GM11168 (cell line): ENCODE data around the gene COPZ2.
"Not testable (repeated sequence)": the region's sequence is repeated elsewhere in the genome, so short reads cannot be mapped to it uniquely, and the experiment has no call there.

Experiments used
- in situ Hi-C: fragments of 300-500 bp; cut with MboI; formaldehyde crosslinking; loops from one replicate; pipeline ENCODE4 v1.12.0; 2022; ENCODE audit warnings: low sequenced_read_pairs; ENCODE audit not compliant: unreplicated experiment

COPZ2 gene

DNA sequence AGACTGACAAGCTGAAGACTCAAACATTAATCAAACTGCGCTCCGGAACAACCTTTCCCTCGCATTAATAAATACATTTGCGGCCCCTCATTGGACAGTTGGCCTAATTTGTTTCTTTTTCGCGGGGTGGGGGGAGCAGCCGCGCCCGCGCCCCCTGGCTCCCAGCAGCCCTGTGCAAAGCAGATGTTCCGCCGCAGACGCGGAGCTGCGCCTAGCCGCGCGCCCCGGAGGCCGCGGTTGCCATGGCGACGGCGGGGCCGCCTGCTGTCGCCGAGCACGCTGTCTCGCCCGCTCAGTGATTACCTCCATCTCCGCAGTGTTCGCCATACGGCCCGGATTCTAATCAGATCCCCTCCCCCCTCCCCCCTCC is 25.5 kb downstream of the COPZ2 start:
- in situ Hi-C loops, result loop anchor here (5.0 kb wide), 1 partner anchor 35 kb away; no protein-coding TSS in a partner anchor

DNA sequence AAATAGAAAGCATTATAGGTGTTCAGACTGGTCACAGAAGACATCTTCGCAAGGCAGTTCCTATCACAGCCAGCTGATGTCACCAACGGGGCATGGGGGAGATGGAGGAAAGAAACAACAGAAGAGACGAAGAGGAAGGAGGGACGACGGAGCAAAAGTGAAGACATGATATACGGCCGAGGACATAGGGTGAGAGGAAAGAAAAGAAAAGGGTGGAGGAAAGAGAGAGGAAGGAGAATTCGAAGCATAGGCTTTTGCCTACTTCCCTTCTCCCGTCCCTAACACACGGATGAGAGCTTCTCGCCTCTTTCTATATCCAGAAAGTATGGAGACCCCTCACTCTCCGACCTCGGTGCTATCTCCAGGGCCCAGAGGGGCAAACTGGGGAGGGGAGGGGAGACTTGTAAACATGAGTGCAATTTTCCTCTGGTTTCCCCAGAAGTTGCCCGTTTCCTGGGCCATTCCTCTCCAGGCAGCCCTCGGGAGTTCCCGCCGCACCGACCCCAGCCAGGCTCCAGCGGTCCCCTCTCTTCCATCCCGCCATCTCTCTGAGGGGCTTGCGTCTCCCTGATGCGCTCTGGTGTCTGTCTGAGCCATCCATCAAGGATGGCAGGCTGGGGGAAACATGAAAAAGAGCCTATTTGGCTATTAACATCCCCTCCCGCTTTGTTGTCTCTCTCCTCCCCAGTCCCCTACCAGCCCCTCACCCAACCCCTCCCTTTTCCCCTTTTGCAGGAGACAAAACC is 26.0 kb downstream of the COPZ2 start:
- in situ Hi-C loops, result loop anchor here (5.0 kb wide), 1 partner anchor 34 kb away; no protein-coding TSS in a partner anchor

DNA sequence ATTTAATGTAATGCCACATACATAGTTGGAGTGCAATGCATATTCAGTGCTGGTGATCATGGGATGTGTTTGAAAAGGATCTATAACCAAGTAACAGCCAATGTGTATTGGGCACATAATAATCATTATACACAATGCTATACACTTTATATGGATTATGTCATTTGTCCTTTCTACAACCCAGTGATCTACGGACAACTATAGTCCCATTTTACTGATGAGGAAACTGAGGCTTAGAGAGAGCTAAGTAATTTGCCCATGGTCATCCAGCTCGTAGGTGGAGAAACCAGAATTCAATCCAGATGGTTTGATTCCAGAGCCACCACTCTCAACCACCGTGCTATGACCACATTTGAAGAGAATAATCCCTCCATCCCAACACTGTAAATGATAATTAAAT is 27.4 kb downstream of the COPZ2 start:
- in situ Hi-C loops, result loop anchor here (5.0 kb wide), 1 partner anchor 33 kb away; no protein-coding TSS in a partner anchor

DNA sequence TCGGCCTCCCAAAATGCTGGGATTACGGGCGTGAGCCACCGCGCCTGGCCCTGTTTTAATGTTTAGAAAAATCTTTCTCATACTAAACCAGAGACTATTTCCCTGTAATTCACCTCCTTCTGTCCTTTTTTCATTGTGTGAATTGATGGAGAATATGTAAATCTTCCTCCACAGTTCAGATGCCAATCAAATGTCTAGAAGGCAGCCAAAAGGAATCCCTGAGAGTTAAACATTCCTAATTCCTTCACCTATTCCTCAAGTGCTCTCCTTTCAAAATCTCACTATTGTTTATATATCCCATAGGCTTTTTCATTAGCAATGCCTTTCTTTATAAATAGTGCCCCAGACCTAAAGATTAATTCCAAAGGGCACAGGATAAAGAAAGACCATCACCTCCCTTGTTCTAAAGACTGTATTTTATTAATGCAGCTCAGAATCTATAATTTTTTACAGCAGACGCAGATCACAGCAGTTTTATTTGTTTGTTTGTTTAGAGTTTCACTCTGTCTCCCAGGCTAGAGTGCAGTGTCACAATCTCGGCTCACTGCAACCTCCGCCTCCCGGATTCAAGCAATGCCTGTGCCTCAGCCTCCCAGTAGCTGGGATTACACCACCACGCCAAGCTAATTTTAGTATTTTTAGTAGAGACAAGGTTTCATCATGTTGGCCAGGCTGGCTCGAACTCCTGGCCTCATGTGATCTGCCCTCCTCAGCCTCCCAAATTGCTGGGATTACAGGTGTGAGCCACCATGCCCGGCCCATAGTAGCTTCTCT is 30.5 kb downstream of the COPZ2 start:
- in situ Hi-C loops, result no loop called here

DNA sequence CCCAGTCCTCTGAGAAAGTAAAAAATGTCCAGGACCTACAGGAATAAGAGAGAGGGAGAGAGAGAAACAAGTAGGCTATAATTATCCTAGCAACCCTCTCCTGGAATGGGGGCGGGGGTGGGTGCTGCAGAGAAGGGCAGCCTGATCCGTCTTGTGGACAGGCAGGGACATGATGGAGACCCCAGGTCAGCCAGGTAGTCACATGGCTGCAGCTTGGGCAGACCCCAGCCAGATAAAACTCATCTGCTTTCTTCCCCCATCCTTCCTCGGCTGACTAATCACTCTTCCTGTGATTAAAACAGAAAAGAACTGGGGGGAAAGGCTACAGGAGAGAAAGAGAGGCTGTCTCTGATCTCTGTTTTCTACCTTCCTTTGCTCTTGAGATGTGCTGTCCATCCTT is 32.6 kb downstream of the COPZ2 start:
- in situ Hi-C loops, result no loop called here

DNA sequence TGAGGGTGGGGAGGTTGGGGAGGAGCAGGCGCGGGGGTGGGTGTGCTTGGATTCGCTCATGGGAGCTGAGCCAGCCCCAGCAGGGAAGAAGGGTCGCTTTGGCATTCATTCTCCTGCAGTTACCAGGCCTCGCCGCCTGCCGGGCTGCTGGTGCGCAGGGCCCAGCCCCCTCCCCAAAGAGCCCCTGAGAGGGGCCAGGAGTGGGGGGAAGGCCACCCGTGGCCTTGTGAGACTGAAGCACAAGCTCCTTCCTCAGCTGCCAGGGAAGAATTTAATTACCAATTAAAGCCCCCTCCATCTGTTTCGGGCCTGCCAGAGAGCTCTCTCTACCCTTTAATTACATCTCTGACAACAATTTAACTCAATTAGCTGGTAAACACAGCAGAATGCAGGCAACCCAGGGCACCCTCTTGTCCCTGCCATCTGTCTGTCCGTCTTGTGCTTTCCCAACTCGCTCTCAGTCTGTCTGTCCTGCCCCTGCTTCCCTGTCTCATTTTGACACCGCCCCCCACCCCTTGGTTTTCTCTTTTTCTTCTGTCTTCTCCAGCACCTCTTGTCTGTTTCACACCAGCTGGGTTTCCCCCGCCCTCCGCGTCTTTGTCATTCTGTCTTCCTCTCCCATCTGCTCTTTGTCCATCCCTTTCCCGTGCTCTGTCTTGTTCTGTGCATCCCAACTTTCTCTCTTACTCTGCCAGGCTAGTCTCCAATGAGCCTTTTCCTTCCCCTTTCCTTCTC is 34.0 kb downstream of the COPZ2 start:
- in situ Hi-C loops, result no loop called here

DNA sequence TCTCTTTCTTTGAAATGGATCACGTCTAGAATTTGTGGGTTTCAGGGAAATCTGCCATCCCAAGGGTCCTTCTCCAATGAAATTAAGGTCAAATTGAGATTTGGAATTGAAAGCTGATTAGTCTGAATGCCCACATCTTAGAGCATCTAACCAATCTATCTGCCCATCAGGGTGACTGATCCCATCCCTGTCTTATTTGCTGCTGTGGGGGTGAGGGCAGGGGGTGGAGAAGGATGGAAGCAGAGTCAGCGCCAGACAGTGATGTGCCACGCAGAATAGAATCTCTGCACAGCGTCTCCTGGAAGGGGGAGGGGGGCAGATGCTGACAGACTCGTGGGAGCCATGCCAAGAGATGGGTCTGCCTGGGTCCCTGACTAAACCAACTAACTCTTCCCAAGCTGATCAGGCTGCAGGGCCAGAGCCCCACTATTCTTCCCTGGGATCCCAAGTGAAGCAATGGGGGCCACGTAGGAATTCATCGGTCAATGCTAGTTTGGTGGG is 34.6 kb downstream of the COPZ2 start:
- in situ Hi-C loops, result no loop called here

DNA sequence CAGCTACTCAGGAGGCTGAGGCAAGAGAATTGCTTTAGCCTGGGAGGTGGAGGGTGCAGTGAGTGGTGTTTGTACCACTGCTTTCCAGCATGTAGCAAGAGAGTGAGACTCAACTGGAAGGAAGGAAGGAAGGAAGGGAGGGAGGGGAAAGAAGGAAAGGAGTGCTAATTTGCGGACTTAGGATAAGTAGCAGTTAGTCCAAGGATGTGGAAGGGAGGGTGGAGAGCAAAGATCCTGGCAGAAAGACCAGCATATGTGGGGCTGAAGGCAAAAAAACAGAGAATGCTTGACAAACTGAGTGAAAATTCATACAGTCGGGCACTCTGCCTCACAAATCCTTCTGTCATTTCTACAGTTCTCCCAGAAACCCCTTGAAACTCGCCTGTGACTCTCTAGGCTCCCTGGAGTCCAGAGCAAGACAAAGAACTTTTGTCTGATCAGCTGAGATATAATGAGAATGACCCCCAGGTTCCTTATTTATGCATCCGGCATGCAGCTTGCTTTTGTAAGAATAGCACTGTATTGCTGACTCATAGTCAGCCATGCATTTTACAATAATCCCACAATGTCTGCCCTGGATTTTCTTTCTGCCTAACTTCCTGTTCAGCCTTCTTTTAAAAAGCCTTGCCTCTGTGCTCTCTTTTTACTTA is 35.2 kb downstream of the COPZ2 start:
- in situ Hi-C loops, result no loop called here

DNA sequence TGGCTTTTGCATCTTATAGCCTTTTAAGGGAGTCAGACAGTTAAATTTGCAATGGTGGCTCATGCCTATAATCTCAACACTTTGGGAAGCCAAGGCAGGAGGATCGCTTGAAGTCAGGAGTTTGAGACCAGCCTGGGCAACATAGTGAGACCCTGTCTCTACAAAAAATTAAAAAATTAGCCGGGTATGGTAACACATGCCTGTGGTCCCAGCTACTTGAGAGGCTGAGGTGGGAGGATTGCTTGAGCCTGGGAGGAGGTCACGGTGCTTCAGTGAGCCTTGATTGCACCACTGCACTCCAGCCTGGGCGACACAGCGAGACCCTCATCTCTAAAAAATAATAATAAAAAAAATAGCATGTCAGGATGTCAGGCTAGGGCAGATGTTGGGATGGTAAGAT is 35.9 kb downstream of the COPZ2 start:
- in situ Hi-C loops, result not testable (repeated sequence)

DNA sequence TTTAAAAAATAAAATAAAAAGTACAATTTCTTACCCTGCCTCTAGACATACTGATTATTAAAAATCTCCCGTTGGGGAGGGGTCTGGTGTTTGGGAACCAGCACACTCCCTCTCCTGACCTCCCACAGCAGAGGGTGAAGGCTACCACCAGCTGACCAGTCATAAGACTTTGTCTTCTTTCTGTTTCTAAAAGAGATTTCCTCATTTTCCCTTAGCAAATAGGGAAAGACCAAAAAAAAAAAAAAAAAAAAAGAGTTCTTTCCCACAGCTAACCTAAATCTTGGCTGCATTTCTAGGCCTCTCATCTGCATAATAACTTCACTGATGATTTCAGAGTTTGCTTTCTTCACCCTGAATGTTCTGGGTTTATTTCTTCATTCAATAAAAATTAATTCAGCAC is 36.4 kb downstream of the COPZ2 start:
- in situ Hi-C loops, result no loop called here

DNA sequence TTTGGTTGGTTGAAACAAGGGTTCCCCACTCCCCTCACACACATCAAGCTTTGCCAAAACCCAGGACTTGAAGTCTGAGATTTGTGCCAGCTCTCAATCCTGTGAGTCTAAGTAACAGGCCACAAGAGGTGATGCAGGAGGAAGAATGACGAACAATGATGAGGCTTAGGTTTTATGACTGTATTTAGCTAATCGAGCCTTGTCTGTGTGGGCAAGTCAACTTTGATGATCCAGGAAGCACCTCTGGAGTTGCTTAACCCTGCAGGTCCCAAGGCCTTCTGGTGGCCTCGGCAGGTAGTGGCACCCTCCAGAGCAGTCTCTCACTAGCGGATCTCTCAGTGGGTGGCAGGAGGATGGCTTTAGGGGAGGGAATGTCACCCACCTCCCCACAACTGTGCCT is 38.0 kb downstream of the COPZ2 start:
- in situ Hi-C loops, result no loop called here

DNA sequence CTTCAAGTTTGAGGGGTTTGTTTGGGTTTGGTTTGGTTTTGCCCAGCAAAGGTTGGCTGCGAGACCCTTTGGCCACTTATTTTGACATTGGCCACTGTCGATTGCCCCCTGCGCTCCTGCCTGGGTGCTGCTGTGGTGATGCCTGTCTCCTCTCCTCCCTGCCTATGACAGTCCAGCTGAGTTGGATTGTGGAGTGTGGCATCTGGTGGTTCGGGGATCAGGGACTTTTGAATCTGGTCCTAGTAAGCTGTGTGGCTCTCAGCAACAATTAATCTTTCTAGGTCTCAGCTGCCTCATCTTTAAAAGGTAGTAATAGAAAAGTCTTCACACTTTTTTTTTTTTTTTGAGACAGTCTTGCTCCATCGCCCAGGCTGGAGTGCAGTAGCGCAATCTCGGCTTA is 39.6 kb downstream of the COPZ2 start:
- in situ Hi-C loops, result no loop called here

DNA sequence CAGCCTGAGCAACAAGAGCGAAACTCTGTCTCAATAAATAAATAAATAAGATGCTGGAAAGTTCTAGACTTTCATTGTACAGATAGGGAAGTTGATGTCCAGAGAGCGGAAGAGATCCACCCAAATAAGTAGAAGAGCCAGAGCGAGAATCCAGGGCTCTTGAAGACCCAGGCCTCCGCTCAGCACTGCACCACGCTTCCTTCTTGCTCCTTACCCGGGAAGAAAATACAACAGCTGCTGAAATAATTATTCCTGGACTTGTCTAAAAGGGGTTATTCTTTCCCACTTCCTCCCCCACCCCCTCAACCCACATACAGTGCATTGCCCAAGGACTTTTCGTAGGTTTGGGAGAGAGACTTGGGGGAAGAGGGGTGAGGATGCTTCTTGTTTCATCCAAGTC is 40.0 kb downstream of the COPZ2 start:
- in situ Hi-C loops, result no loop called here

DNA sequence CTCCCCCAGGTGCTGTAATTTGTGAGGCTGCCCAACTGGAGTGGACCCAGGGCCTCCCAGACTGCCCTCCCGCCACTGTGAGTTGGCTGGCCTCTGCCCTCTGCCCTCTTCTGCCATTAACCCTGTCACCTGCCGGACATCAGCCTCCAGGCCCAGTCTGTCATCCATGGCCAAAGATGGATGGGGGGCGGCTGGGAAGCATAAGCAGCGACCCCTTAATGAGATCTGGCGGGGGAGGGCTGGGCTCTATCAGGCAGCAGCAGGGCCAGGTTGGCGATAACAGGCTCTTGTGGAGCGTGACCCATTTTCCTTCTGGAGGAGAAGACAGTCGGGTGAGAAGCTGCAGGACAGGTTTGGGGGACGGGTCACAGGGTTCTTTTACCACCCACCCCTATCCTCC is 41.4 kb downstream of the COPZ2 start:
- in situ Hi-C loops, result no loop called here

DNA sequence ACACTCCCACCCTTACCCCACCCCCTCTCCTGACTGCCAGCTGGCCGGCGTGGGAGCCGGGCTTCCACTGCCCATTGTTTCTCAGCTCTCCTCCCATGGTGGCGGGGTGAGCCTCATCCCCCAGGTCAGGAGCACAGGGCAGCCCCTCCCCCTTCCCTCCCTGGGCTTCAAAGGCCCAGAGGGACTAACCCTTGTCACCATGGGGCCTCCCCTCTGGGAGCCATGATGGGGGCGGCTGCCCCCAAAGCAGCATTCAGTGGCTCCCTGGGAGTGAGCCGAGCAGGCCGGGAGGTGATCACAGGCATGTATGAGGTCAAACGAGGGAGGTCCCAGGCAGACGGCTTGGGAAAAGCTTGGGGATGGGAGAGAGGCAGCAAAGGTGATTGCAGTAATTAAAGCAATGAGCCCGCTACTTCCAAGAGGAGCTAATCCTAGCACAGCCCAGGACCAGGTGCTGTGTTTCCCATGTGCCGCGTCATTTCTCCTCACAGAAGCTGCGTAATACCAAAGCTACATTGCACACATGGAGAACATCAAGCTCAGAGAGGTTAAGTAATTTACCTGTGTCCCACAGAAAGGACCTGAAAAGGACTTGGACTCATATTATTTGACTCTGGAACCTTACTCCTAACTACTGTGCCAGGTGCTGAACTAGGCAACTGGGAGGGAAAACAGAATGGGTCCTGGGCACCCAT is 42.2 kb downstream of the COPZ2 start:
- in situ Hi-C loops, result no loop called here

DNA sequence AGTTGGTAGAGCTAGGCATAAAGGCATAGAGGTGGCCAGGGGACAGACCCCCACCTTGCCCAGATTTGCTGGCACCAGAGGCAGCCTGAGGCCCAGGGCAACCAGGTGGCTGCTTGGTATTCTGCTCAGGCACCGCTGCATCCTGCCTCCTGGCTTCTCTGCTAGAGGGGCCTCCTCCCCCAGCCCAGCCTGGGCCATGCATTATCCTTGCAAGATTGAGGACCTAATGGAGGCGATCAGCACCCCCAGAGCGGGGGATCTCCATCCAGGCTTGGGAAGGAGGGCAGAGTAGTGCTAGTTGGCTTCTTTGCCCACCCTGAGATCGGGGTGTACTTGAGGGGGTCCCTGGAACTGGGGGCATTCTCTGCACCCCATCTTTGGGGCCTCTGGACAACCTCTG is 42.9 kb downstream of the COPZ2 start:
- in situ Hi-C loops, result no loop called here

DNA sequence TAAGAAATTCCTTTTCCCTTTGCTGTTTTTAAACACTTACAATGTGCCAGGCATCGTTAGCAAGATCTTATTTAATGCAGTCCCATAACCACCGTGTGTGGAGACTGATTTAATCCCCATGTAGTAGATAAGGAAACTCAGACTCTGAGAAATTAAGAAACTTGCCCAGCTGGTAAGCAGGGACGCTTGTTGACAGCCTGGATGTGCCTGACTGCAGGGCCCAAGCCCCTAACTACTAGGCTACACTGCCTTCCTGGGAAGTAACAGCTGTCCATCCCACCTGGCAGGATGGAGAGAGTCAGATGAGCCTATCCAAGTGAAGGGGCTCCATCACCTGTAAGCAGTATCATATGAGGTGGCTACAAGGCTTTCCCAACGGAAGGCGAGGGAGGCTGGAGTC is 43.6 kb downstream of the COPZ2 start:
- in situ Hi-C loops, result no loop called here

DNA sequence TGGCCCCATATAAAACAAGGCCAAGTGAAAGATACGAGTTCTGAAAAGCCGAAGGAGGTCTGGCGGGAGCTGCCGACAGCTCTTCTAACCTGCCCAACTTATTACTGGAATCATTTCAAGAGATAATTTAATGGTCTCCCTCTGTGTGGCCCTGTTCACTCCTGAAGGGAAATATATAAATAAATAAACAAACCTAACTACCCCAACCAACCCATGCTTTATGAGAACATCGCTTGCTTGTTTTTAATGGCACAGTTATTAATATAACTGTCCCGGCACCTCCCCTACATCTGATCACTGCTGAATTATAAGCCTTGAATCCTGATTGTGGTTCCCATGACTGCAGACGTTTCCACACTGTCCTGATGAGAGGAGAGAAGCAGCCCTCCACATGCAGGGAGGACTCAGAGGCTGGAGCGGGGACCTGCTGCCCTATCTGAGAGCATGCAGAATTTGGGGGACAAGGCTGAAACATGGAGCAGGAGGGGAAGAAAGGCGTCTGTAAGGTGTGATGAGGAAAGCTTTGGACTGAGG is 44.5 kb downstream of the COPZ2 start:
- in situ Hi-C loops, result no loop called here

DNA sequence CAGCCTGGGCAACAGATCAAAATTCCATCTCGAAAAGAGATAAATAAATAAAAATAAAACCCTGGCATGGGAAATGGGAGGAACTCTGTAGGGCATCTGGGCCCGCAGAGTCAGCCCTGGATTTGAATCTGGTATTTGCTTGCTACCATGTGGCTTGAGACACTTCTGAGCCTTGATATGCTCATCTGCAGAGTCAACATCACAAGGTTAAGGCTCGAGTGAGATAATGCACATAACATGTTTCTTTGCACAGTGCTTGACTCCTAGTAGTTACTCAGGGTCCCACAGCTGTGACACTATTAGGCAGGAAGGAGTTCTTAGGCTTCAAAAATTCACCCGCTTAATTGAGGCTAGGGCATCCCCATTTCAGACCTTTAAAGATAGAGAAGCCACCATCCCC is 45.4 kb downstream of the COPZ2 start:
- in situ Hi-C loops, result no loop called here
